Measurements from ENCODE around the gene GTF2F2.
A peak's percentile ranks its signal among the peaks of the same experiment; 100 is the strongest.
"Not testable (repeated sequence)": the region's sequence is repeated elsewhere in the genome, so short reads cannot be mapped to it uniquely, and the experiment has no call there.

Gene GTF2F2

GRCh38 chr13:45257638-45258333 is 137.5 kb downstream of the GTF2F2 start:
- peak; percentile 2 for DNase-seq

GRCh38 chr13:45258334-45258675 is 138.0 kb downstream of the GTF2F2 start:
- DNase-seq = no peak

- DNase-seq = no peak
Observed at GRCh38 chr13:45267215-45267614, 146.9 kb downstream of the GTF2F2 start.

GRCh38 chr13:45269204-45269603 is 148.9 kb downstream of the GTF2F2 start:
- DNase-seq = no peak

- no peak for DNase-seq
Observed at GRCh38 chr13:45276913-45277312, 156.6 kb downstream of the GTF2F2 start.

GRCh38 chr13:45278096-45278645 is 157.9 kb downstream of the GTF2F2 start:
- no peak for DNase-seq

- DNase-seq = no peak
Observed at GRCh38 chr13:45280011-45280410, 159.7 kb downstream of the GTF2F2 start.

GRCh38 chr13:45280751-45281634 is 160.7 kb downstream of the GTF2F2 start:
- peak; percentile 35 for DNase-seq

- no peak for DNase-seq
Observed at GRCh38 chr13:45282994-45283393, 162.7 kb downstream of the GTF2F2 start.

GRCh38 chr13:45289936-45290563 is 169.7 kb downstream of the GTF2F2 start:
- DNase-seq = no peak

GRCh38 chr13:45292176-45292575 is 171.9 kb downstream of the GTF2F2 start:
- DNase-seq = no peak

- no peak for DNase-seq
Observed at GRCh38 chr13:45295536-45295935, 175.2 kb downstream of the GTF2F2 start.

GRCh38 chr13:45296259-45296658 is 175.9 kb downstream of the GTF2F2 start:
- DNase-seq = peak; percentile 14

- peak; percentile 28 for DNase-seq
Observed at GRCh38 chr13:45297456-45298205, 177.3 kb downstream of the GTF2F2 start.

- DNase-seq = no peak
Observed at GRCh38 chr13:45298206-45298505, 177.8 kb downstream of the GTF2F2 start.

- not testable (repeated sequence) for DNase-seq
Observed at GRCh38 chr13:45298550-45298949, 178.2 kb downstream of the GTF2F2 start.

GRCh38 chr13:45299194-45299593 is 178.9 kb downstream of the GTF2F2 start:
- no peak for DNase-seq

- no peak for DNase-seq
Observed at GRCh38 chr13:45300190-45300985, 180.1 kb downstream of the GTF2F2 start.

- DNase-seq = no peak
Observed at GRCh38 chr13:45301263-45301662, 181.0 kb downstream of the GTF2F2 start.

GRCh38 chr13:45302507-45302906 is 182.2 kb downstream of the GTF2F2 start:
- no peak for DNase-seq

- no peak for DNase-seq
Observed at GRCh38 chr13:45303026-45303425, 182.7 kb downstream of the GTF2F2 start.

GRCh38 chr13:45303866-45304265 is 183.6 kb downstream of the GTF2F2 start:
- no peak for DNase-seq

All from CD4-positive, alpha-beta T cell treated with Interleukin-10 for 1 hour (primary cell).